OCI-LY7 (cell line): ENCODE data around the gene DENND6B. TPM values are rescaled to one million over a fixed set of nuclear protein-coding genes. Genes with fewer than 3 reads are reported as not detected.

Experiments used
- BruUV-seq: library from RNA; stranded (reverse); fragments of 400-500 nt; replicated peaks from 2 replicates; lab custom pipeline; 2021; lab: Mats Ljungman, UMichigan
- CTCF ChIA-PET: fragments of 300-600 bp; sonication (Branson Sonifier 250); formaldehyde crosslinking; loops from one replicate; lab custom pipeline; 2022; ENCODE audit warnings: antibody characterized with exemption; ENCODE audit not compliant: unreplicated experiment; lab: Charles Lee
- POLR2A ChIA-PET: fragments of 300-600 bp; sonication (Branson Sonifier 250); formaldehyde crosslinking; loops from one replicate; lab custom pipeline; 2022; ENCODE audit warnings: antibody characterized with exemption; lab: Charles Lee
- DNase-seq: peaks from one replicate; pipeline ENCODE4 v3.0.0-alpha.2; 2015; ENCODE audit warnings: low spot score
- H2AFZ ChIP-seq: fragments of 200-600 bp; sonication (generic), shearing (Covaris generic); 2 replicates; pipeline ENCODE4 v1.6.1; 2014; ENCODE audit warnings: mild to moderate bottlenecking, antibody characterized with exemption, low read length, moderate library complexity
- H3K27ac ChIP-seq: fragments of 200-600 bp; sonication (generic); 2 replicates; pipeline ENCODE4 v1.5.1; 2014; ENCODE audit warnings: mixed run types, low read depth, mild to moderate bottlenecking, moderate library complexity, low read length, inconsistent platforms; ENCODE audit not compliant: poor library complexity, severe bottlenecking
- H3K36me3 ChIP-seq: fragments of 200-600 bp; sonication (generic); 2 replicates; pipeline ENCODE4 v1.6.1; 2014; ENCODE audit warnings: mild to moderate bottlenecking, antibody characterized with exemption, low read length, moderate library complexity, mixed read lengths; ENCODE audit not compliant: insufficient read depth
- H3K4me1 ChIP-seq: fragments of 200-600 bp; sonication (generic); 2 replicates; pipeline ENCODE4 v1.5.1; 2014; ENCODE audit warnings: mild to moderate bottlenecking, low read length; ENCODE audit not compliant: insufficient read depth, poor library complexity, severe bottlenecking
- H3K4me2 ChIP-seq: fragments of 200-600 bp; sonication (generic); 2 replicates; pipeline ENCODE4 v1.6.1; 2014; ENCODE audit warnings: mild to moderate bottlenecking, low read length
- H3K4me3 ChIP-seq: fragments of 200-600 bp; sonication (generic); 2 replicates; pipeline ENCODE4 v1.5.1; 2014; ENCODE audit warnings: mild to moderate bottlenecking, low read depth, low read length; ENCODE audit not compliant: poor library complexity, severe bottlenecking
- H3K79me2 ChIP-seq: fragments of 200-600 bp; sonication (generic); 2 replicates; pipeline ENCODE4 v1.6.1; 2016; ENCODE audit warnings: low read depth, mild to moderate bottlenecking, low read length, moderate library complexity, mixed read lengths; ENCODE audit not compliant: insufficient read depth
- H3K9me2 ChIP-seq: fragments of 200-600 bp; sonication (generic); 2 replicates; pipeline ENCODE4 v1.6.1; 2016; ENCODE audit warnings: mild to moderate bottlenecking, low read length, mixed read lengths; ENCODE audit not compliant: insufficient read depth
- H3K9me3 ChIP-seq: fragments of 200-600 bp; sonication (generic); 2 replicates; pipeline ENCODE4 v1.6.1; 2014; ENCODE audit warnings: mild to moderate bottlenecking, mixed run types, low read length, mixed read lengths
- H4K20me1 ChIP-seq: fragments of 200-600 bp; sonication (generic); 2 replicates; pipeline ENCODE4 v1.6.1; 2014; ENCODE audit warnings: mild to moderate bottlenecking, antibody characterized with exemption, low read length, moderate library complexity, mixed read lengths; ENCODE audit not compliant: insufficient read depth
- EZH2phosphoT487 ChIP-seq: fragments of 200-600 bp; sonication (generic); IDR thresholded peaks from 2 replicates; pipeline ENCODE4 v1.6.1; 2018; ENCODE audit warnings: low read depth, borderline replicate concordance, mild to moderate bottlenecking, mixed run types, antibody characterized with exemption, low read length, moderate library complexity, mixed read lengths
- intact Hi-C: fragments of 100-400 bp; cut with micrococcal nuclease; formaldehyde crosslinking; loops from one replicate; pipeline ENCODE4 v1.10.0; 2022; ENCODE audit not compliant: unreplicated experiment
- total RNA-seq, 2 experiments: library from RNA; depleted of rRNA in 1 of 2; stranded (reverse); fragments of >200 nt in 1 of 2; shearing (Covaris generic) in 1 of 2; gene quantifications; 2 replicates each; pipeline ENCODE4 v1.2.3, GENCODE V29; 2014 to 2022
- TF ChIP-seq, protein P1 (sequence below): fragments of 200-600 bp; sonication (generic); conservative IDR thresholded peaks from 2 replicates; pipeline ENCODE4 v1.5.1; 2014; ENCODE audit warnings: mild to moderate bottlenecking, antibody characterized with exemption, low read length, moderate library complexity, mixed read lengths

The DENND6B gene
- total RNA-seq, 2 experiments from 2014 or later, result 31.6 to 45.0 TPM

GRCh38 chr22:50278956-50279619 is 47.7 kb downstream of the DENND6B start:
- ChIA-PET CTCF (no interaction called here), POLR2A (no interaction called here)
- no peak overlapping the region for H3K4me3 ChIP-seq
- H3K36me3 ChIP-seq, result peaks cover 16% of the 10 kb centered on the region; the same call in 1 of the 2 replicates
- H3K4me2 ChIP-seq, result no peak overlapping the region
- no TSS peak for BruUV-seq
- DNase-seq, result no peak
- H4K20me1 ChIP-seq, result no peaks in the 10 kb centered on the region
- no peaks in the 10 kb centered on the region for H3K9me2 ChIP-seq
- intact Hi-C loops, result no loop called here
- H3K27ac ChIP-seq, result no peak overlapping the region
- H3K9me3 ChIP-seq, result peaks cover 5% of the 10 kb centered on the region; the same call in 1 of the 2 replicates
- H3K79me2 ChIP-seq, result no peaks in the 10 kb centered on the region
- H2AFZ ChIP-seq, result no peak overlapping the region
- H3K4me1 ChIP-seq, result peaks cover 8% of the 10 kb centered on the region
- TF ChIP-seq, protein P1, sequence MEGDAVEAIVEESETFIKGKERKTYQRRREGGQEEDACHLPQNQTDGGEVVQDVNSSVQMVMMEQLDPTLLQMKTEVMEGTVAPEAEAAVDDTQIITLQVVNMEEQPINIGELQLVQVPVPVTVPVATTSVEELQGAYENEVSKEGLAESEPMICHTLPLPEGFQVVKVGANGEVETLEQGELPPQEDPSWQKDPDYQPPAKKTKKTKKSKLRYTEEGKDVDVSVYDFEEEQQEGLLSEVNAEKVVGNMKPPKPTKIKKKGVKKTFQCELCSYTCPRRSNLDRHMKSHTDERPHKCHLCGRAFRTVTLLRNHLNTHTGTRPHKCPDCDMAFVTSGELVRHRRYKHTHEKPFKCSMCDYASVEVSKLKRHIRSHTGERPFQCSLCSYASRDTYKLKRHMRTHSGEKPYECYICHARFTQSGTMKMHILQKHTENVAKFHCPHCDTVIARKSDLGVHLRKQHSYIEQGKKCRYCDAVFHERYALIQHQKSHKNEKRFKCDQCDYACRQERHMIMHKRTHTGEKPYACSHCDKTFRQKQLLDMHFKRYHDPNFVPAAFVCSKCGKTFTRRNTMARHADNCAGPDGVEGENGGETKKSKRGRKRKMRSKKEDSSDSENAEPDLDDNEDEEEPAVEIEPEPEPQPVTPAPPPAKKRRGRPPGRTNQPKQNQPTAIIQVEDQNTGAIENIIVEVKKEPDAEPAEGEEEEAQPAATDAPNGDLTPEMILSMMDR, result no peak
- no peak for TF ChIP-seq EZH2phosphoT487

GRCh38 chr22:50278461-50278860 is 48.4 kb downstream of the DENND6B start:
- CTCF ChIA-PET, result no interaction called here
- H3K4me1 ChIP-seq, result peaks cover 9% of the 10 kb centered on the region
- no TSS peak for BruUV-seq
- TF ChIP-seq, protein P1, result no peak
- no peak for TF ChIP-seq EZH2phosphoT487
- no peak overlapping the region for H3K27ac ChIP-seq
- no peaks in the 10 kb centered on the region for H3K9me2 ChIP-seq
- no peaks in the 10 kb centered on the region for H3K79me2 ChIP-seq
- no peak overlapping the region for H2AFZ ChIP-seq
- H3K9me3 ChIP-seq, result peaks cover 5% of the 10 kb centered on the region; the same call in 1 of the 2 replicates
- H4K20me1 ChIP-seq, result no peaks in the 10 kb centered on the region
- H3K36me3 ChIP-seq, result peaks cover 16% of the 10 kb centered on the region; the same call in 1 of the 2 replicates
- intact Hi-C loops, result no loop called here
- no peak overlapping the region for H3K4me3 ChIP-seq
- H3K4me2 ChIP-seq, result no peak overlapping the region
- POLR2A ChIA-PET, result no interaction called here
- DNase-seq, result no peak

DNA sequence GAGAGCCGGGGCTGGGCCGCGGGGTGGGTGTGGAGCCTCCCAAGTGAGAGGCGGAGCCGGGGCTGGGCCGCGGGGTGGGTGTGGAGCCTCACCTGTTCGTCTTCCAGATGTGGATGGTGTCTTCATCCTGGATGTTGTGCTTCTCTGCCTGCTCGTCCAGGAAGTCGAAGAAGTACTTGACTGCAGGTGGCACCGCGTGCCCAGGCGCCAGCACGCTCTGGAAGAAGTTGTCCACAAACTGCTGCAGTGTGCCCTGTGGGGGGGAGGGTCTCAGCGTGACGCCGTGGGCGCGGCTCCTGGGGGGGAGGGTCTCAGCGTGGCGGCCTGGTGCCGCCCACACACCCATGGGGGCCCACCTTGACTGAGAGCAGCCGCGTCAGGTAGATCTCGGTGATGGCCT is 49.1 kb downstream of the DENND6B start:
- H3K27ac ChIP-seq, result no peak overlapping the region
- ChIA-PET CTCF (no interaction called here), POLR2A (no interaction called here)
- intact Hi-C loops, result loop anchor here (2.0 kb wide), 2 partner anchors 41 to 49 kb away; partner anchors contain the start of gene DENND6B
- no peak overlapping the region for H2AFZ ChIP-seq
- TF ChIP-seq, protein P1, result no peak
- no peak for TF ChIP-seq EZH2phosphoT487
- DNase-seq, result no peak
- no peak overlapping the region for H3K4me2 ChIP-seq
- no peak overlapping the region for H3K4me3 ChIP-seq
- H3K36me3 ChIP-seq, result peaks cover 16% of the 10 kb centered on the region; the same call in 1 of the 2 replicates
- peaks cover 5% of the 10 kb centered on the region; the same call in 1 of the 2 replicates for H3K9me3 ChIP-seq
- peaks cover 9% of the 10 kb centered on the region for H3K4me1 ChIP-seq
- H3K79me2 ChIP-seq, result no peaks in the 10 kb centered on the region
- BruUV-seq, result no TSS peak
- H4K20me1 ChIP-seq, result no peaks in the 10 kb centered on the region
- no peaks in the 10 kb centered on the region for H3K9me2 ChIP-seq
